NCI-H2081 treated with DMSO at 0.1 percent for 48 hours (cell line): ENCODE results near the gene IL16.
"Not testable (repeated sequence)": the region's sequence is repeated elsewhere in the genome, so short reads cannot be mapped to it uniquely, and the experiment has no call there.

Experiments used
- DNase-seq: peaks from one replicate; lab custom pipeline; 2025; lab: John Stamatoyannopoulos, UW

IL16 gene

GRCh38 chr15:81196576-81197254 is at the start of gene IL16:
Gene IL16, plus strand, starts transcription at chr15:81196879. Its CDS starts 28,521 bp downstream, at chr15:81225400.
- DNase-seq: no peak

DNA sequence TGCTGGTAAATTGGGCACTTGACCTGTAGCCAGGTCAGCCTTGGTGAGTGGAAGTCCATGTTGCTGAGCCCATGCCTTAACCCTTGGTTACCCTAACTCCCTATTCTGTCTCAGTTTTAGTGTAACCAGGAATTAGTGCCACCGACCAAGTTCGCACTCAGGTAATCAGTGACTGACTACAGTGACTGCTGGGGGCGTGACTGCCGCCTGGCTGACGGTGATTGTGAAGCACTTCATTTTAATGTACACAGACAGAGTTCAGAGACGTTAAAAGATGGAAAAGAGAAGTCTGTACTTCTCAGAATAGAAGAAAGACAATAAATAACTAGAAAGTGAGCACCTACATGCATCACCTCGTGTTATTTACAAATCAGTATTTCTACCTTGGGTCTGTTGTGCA is 45.3 kb upstream of the IL16 start:
- no peak for DNase-seq

- DNase-seq: no peak
These were observed 44.3 kb upstream of the IL16 start for GRCh38 chr15:81152339-81152738.

DNA sequence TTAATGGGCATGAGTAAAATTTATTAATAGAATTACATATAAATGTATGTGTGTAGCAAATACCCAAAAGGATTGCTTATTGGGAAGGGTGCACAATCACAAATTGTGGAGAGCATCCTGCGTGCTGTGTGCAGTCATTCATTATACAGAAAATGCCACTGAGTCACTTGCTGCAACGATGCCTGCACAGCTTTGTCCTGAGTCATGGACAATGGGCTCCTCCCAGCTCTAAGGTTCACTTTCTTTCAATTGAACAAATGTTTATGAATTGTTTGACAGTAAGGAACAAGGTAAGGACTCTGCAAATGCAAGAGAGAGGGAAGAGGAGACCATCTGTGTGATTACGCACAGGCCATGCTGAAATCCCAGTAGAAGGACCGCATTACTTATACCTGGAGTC is 43.9 kb upstream of the IL16 start:
- no peak for DNase-seq

- no peak for DNase-seq
These were observed 41.1 kb upstream of the IL16 start for GRCh38 chr15:81155375-81156218.

DNA sequence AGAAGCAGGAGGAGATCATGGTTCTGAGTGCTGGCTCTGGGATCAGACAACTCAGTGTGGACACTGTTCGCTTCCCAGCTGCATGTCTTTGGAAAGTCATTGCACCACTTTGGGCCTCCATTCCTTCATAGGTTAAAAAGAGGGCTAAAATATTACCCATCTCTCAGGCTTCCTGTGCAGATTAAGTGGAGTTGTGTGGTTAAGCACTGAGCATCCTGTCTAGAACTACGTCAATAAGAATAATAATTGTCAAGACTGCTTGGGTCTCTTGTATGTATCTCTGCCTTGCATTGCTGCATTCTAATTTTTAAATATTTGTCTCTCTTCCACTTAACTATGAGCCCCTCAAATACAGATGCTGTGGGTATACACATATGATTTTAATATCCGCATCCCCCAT is 40.4 kb upstream of the IL16 start:
- no peak for DNase-seq

DNA sequence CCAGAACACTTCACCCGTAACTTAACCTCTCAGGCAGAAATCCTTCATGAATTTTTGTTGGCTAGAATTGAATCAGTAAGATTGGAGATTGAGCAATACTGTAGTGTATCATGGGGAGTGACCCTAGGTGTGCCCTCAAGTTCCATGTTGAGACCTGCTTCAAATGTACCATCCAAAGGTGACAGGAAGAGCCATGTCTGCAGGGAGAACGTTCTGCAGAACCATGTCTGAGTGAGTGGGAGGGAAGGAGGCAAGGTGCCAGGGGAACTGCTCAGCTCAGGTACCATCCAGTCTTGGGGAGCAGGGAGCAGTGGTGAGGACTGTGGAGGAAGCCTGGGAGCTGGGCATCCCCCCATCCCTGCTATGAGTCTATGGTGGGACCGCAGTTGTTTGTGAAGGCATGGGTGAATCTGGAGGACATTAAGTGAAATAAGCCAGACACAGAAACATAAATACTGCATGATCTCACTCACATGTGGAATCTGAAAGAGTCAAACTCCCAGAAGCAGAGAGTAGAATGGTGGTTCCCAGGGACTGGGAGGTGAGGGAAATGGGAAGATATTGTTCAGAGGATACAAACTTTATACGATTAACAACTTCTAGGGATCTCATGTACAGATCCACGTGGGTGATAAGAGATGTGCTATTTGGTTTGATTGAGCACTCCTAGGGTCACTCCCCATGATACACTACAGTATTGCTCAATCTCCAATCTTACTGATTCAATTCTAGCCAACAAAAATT is 39.3 kb upstream of the IL16 start:
- DNase-seq: no peak

DNA sequence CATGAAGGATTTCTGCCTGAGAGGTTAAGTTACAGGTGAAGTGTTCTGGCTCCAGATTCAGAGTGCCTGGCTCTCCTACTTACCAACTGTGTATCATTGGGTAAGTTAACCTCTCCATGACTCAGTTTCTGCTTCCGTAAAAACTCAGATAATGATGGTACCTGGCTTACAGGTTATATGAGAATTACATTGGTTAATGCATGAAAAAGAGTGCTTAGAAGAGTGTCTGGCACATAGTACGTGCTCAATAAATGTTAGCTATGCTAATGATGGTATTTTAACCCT is 38.8 kb upstream of the IL16 start:
- no peak for DNase-seq

DNA sequence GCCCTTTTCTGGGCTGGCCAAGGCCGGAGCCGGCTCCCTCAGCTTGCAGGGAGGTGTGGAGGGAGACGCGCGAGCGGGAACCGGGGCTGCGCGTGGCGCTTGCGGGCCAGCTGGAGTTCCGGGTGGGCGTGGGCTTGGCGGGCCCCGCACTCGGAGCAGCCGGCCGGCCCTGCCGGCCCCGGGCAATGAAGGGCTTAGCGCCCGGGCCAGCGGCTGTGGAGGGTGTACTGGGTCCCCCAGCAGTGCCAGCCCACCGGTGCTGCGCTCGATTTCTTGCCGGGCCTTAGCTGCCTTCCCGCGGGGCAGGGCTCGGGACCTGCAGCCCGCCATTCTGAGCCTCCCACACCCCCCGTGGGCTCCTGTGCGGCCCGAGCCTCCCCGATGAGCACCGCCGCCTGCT is 38.1 kb upstream of the IL16 start:
- not testable (repeated sequence) for DNase-seq

- DNase-seq: no peak
These were observed 36.1 kb upstream of the IL16 start for GRCh38 chr15:81160312-81161159.

DNA sequence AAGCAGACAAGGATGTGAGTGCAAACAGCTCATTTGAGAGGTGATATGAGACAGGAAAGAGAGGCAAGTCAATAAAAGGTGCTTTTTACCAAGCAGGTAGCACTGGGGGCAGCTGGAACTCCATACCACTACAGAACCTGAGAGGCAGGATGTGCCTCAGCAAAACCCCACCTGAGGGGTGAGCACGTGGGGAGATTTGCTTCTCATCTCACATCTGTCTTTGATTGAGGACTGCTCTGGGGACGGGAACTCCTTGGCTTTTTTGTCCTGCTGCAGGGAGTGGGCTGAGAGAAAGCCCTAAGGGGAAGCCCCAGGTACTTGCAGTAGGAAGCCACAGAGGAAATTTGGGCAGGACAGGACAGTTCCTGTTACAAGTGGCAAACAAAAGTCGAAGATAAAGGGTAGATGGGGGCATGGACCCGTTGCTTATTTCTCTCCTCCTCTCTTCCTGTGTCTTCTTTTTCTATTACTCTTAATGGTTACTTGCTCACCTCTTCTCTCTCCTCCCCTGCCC is 35.5 kb upstream of the IL16 start:
- DNase-seq: no peak

DNA sequence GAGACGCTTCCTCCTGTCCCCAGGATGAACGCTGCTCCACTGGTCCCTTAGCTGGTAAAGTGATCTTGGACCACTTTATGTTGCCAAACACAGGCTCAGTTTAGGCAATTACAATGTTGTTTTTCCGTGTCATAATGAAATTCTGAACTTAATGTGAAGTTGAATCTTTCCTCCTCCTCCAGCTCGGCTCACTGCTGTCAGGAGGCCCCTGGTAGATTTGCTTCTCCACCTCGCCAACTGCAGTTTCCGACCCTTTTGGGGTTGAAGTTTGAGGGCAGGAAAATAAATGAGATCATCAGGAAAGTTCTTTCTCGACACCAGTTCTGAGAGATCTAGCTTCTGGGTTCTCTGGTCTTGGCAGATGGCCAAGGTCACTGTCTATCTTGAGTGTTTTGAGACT is 34.8 kb upstream of the IL16 start:
- no peak for DNase-seq

- no peak for DNase-seq
These were observed 32.5 kb upstream of the IL16 start for GRCh38 chr15:81163961-81164800.

DNA sequence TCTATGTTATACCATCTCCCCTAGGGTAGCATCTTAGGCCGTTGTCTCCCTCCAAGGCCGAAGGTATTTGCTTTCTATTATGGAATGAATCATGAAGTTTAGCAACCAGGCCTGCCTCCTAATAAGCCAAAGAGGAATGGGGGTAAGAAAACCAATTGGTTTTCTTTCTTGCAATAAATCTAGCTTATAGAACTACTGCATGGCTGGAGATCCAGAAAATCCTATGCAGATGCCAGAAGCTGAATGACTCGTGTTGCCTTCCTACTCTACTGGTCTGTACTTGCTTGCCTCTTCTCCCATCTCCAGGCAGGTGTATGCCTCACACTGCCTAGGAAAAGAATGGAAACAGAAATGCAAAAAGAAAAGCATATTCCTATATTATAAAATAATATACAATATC is 31.1 kb upstream of the IL16 start:
- no peak for DNase-seq

- no peak for DNase-seq
These were observed 29.9 kb upstream of the IL16 start for GRCh38 chr15:81166636-81167305.

GRCh38 chr15:81168131-81168526 is 28.6 kb upstream of the IL16 start:
- no peak for DNase-seq

DNA sequence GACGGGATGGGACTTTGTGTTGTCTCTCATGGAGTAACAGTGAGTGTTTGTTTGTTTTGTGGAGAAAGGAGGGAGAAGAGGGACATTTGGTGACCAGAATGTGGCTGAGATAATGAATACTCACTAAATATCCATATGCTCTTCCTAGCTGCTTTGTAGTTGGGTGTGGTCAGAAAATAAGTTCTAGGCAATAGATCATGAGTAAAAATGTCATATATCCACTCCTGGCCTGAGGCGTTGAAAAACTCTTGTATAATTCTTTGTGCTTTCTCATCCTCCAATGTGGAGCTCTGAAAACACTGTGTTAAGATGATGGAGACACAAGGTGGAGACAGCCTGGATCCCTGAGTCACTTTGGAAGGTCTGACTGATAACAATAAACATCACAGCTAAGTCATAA is 28.0 kb upstream of the IL16 start:
- DNase-seq: no peak

- no peak for DNase-seq
These were observed 26.2 kb upstream of the IL16 start for GRCh38 chr15:81170511-81170910.

DNA sequence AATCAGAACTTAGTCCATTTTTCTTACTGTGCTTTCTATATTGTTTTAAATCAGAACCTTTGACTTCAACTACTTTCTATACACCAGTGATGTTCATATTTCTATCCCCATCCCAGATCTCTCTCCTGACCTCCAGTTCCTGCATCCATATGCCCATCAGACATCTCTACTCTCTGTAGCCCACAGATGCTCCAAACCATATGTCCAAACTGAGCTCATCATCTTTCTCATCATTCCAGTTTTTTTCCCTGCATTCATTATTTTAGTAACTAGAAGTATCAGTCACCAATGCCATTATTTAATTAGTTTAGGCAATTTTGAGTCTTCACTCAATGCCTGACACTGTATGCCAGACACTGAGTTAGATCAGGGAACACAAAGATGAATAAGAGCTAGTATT is 25.4 kb upstream of the IL16 start:
- DNase-seq: no peak

- no peak for DNase-seq
These were observed 22.4 kb upstream of the IL16 start for GRCh38 chr15:81174125-81174791.
